ENCODE measurements around the gene PPM1F. TPM values are rescaled to one million over a fixed set of nuclear protein-coding genes. Genes with fewer than 3 reads are reported as not detected.
A peak's percentile ranks its signal among the peaks of the same experiment; 100 is the strongest.

Gene PPM1F
- total and polyA plus RNA-seq, 3 experiments from 2014 or later, result 9.2 to 29.1 (median 25.4) TPM

DNA sequence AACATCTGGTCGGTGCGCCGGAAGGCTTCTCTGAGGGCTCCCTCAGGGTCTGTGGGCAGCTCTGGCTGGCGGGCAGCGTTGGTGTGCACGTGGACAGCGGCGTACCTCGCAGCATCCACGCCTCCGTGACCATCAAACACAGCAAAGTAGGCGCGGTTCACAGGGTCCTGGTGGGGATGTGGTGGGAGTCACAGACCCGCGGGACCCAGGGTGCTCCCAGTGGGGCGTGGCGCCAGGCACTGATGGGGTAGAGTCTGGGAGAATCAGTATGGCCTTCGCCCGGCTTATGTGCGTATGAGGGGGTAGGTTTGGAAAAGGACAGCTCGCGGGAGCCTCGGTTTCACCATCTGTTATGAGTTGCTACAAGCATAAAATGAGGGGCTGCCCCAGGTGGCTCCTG lies 19.2 kb downstream of the PPM1F start:
- H3K27me3 Mint-ChIP-seq, result no peaks in the 10 kb centered on the region
- no peaks in the 10 kb centered on the region for H3K27me3 ChIP-seq (ENCODE audit: insufficient read depth, low read length, poor library complexity, severe bottlenecking)
- DNase-seq, result no peak
- H3K4me1 Mint-ChIP-seq, result peaks cover 7 to 17% (median 13%) of the 10 kb centered on the region in 3 donors
- peaks cover 39% of the 10 kb centered on the region for H3K36me3 ChIP-seq (ENCODE audit: insufficient read depth, low read length)
- H3K4me1 ChIP-seq (ENCODE audit: insufficient read depth, low read length), result peaks cover 12% of the 10 kb centered on the region
- no peak overlapping the region for H3K27ac Mint-ChIP-seq
- H3K4me3 ChIP-seq (ENCODE audit: low read length), result no peak overlapping the region
- H3K27ac ChIP-seq (ENCODE audit: low read depth, low read length), result no peak overlapping the region
- H3K9me3 ChIP-seq (ENCODE audit: low read length), result no peaks in the 10 kb centered on the region
- H3K36me3 Mint-ChIP-seq, result peaks cover 0 to 44% (median 11%) of the 10 kb centered on the region in 3 donors
- ChIA-PET POLR2A (no interaction called here), CTCF (no interaction called here)
- no peaks in the 10 kb centered on the region for H3K9me3 Mint-ChIP-seq
- H3K4me3 Mint-ChIP-seq, result no peak overlapping the region

DNA sequence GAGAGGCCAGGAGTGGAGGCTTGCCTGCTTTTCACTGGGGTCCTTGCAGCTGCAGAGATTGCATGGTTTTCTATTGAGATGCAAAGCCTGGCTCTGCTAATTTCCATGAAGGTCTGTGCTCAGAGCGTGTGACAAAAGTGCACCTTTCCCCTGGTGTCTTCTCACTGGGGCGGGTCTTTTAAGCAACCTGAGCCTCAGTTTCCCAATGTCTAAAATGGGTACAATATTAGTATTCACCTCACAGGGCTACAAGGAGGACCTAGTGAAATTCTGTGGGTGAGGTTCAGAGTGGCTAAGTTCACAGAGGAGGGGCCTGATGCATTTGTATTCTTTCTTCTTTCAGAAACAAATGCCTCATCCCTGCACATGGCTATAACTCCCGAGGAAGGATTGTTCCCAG lies 20.3 kb downstream of the PPM1F start:
- Mint-ChIP-seq H3K36me3 (peaks cover 0 to 47% (median 11%) of the 10 kb centered on the region in 3 donors), H3K27ac (no peak overlapping the region), H3K9me3 (no peaks in the 10 kb centered on the region), H3K27me3 (no peaks in the 10 kb centered on the region), H3K4me1 (peaks cover 0 to 9% (median 4%) of the 10 kb centered on the region in 3 donors), H3K4me3 (no peak overlapping the region)
- DNase-seq, result no peak
- Histone ChIP-seq H3K4me3 (ENCODE audit: low read length) (no peak overlapping the region), H3K36me3 (ENCODE audit: insufficient read depth, low read length) (peaks cover 39% of the 10 kb centered on the region), H3K27me3 (ENCODE audit: insufficient read depth, low read length, poor library complexity, severe bottlenecking) (no peaks in the 10 kb centered on the region), H3K27ac (ENCODE audit: low read depth, low read length) (no peak overlapping the region), H3K4me1 (ENCODE audit: insufficient read depth, low read length) (peaks cover 3% of the 10 kb centered on the region), H3K9me3 (ENCODE audit: low read length) (no peaks in the 10 kb centered on the region)
- POLR2A ChIA-PET, result no interaction called here
- CTCF ChIA-PET, result no interaction called here

DNA sequence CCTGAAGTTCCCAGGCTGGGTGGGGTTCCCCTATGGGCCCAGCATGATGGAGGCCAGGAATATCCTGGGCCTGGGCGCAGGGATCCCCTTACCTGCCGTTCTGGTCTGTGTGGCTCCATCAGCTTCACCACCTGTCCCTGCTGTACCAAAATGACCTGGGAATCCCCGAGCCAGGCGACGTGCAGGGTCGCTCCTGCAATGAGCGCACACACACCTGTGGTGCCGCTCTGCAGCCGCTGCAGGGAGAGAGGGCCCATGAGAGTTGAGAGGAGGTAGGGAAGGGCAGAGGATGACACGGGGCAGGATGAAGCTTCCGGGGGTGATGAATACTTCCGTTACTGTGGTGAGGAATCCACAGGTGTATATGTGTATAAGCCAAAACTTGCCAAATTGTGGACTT lies 21.6 kb downstream of the PPM1F start:
- ChIA-PET POLR2A (no interaction called here), CTCF (no interaction called here)
- H3K27me3 ChIP-seq (ENCODE audit: insufficient read depth, low read length, poor library complexity, severe bottlenecking), result no peaks in the 10 kb centered on the region
- Mint-ChIP-seq H3K4me1 (no peaks in the 10 kb centered on the region), H3K36me3 (peaks cover 0 to 43% (median 8%) of the 10 kb centered on the region in 3 donors), H3K27ac (no peak overlapping the region), H3K4me3 (no peak overlapping the region), H3K27me3 (no peaks in the 10 kb centered on the region), H3K9me3 (no peaks in the 10 kb centered on the region)
- H3K27ac ChIP-seq (ENCODE audit: low read depth, low read length), result no peak overlapping the region
- peaks cover 37% of the 10 kb centered on the region for H3K36me3 ChIP-seq (ENCODE audit: insufficient read depth, low read length)
- no peak for DNase-seq
- no peaks in the 10 kb centered on the region for H3K4me1 ChIP-seq (ENCODE audit: insufficient read depth, low read length)
- no peaks in the 10 kb centered on the region for H3K9me3 ChIP-seq (ENCODE audit: low read length)
- no peak overlapping the region for H3K4me3 ChIP-seq (ENCODE audit: low read length)

DNA sequence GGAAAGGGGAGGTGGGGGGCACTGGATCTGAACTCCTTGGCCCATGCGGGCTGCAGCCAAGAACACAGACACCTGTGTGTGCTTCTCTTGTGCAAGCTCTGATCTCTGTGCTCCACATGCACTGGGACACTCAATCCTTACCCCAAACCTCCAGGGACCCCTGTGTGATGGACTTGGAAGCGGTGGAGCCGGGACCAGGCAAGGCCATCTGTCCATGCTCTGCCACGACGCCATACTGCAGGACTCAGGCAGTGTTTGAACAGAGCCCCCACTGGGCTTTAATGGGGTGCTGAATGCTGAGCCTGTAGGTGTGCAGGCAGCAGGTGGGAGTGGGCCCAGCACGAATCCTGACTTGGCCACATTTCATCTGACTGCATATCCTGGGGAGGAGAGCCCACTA lies 23.4 kb downstream of the PPM1F start:
- Mint-ChIP-seq H3K27ac (no peak overlapping the region), H3K36me3 (peaks cover 0 to 43% (median 11%) of the 10 kb centered on the region in 3 donors), H3K4me1 (no peaks in the 10 kb centered on the region), H3K9me3 (no peaks in the 10 kb centered on the region), H3K4me3 (no peak overlapping the region), H3K27me3 (no peaks in the 10 kb centered on the region)
- Histone ChIP-seq H3K27me3 (ENCODE audit: insufficient read depth, low read length, poor library complexity, severe bottlenecking) (no peaks in the 10 kb centered on the region), H3K4me3 (ENCODE audit: low read length) (no peak overlapping the region), H3K27ac (ENCODE audit: low read depth, low read length) (no peak overlapping the region), H3K36me3 (ENCODE audit: insufficient read depth, low read length) (peaks cover 33% of the 10 kb centered on the region), H3K4me1 (ENCODE audit: insufficient read depth, low read length) (no peaks in the 10 kb centered on the region), H3K9me3 (ENCODE audit: low read length) (no peaks in the 10 kb centered on the region)
- CTCF ChIA-PET, result no interaction called here
- POLR2A ChIA-PET, result no interaction called here
- DNase-seq, result no peak

DNA sequence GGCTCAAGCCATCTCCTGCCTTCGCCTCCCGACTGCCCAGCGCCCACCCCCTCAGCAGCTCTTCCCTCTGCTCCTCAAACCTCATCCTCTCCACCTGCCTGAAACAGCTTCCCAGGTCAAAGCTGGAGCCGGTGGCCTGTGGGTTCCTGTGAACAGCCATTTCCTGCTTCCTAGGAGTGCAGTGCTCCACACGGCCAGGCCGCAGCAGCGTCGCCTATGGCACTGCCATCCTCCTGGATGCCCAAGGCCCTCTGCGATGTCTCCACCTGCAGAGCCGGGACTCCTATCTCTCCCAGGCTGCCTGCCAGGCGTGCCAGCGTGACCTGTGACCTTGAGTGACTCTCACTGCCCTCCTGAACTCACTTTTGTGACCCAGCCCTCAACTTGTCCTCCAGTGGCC lies 24.6 kb downstream of the PPM1F start:
- Histone ChIP-seq H3K4me3 (ENCODE audit: low read length) (no peak overlapping the region), H3K4me1 (ENCODE audit: insufficient read depth, low read length) (no peaks in the 10 kb centered on the region), H3K27ac (ENCODE audit: low read depth, low read length) (no peak overlapping the region), H3K9me3 (ENCODE audit: low read length) (no peaks in the 10 kb centered on the region), H3K36me3 (ENCODE audit: insufficient read depth, low read length) (peaks cover 30% of the 10 kb centered on the region), H3K27me3 (ENCODE audit: insufficient read depth, low read length, poor library complexity, severe bottlenecking) (no peaks in the 10 kb centered on the region)
- H3K36me3 Mint-ChIP-seq, result peaks cover 0 to 42% (median 11%) of the 10 kb centered on the region in 3 donors
- DNase-seq, result no peak
- ChIA-PET CTCF (interaction anchor here (3.1 kb wide), 1 partner anchor 10 kb away, joined by 11 read pairs; no protein-coding TSS in a partner anchor), POLR2A (no interaction called here)
- H3K4me1 Mint-ChIP-seq, result no peaks in the 10 kb centered on the region
- no peaks in the 10 kb centered on the region for H3K27me3 Mint-ChIP-seq
- no peak overlapping the region for H3K4me3 Mint-ChIP-seq
- no peak overlapping the region for H3K27ac Mint-ChIP-seq
- H3K9me3 Mint-ChIP-seq, result no peaks in the 10 kb centered on the region

DNA sequence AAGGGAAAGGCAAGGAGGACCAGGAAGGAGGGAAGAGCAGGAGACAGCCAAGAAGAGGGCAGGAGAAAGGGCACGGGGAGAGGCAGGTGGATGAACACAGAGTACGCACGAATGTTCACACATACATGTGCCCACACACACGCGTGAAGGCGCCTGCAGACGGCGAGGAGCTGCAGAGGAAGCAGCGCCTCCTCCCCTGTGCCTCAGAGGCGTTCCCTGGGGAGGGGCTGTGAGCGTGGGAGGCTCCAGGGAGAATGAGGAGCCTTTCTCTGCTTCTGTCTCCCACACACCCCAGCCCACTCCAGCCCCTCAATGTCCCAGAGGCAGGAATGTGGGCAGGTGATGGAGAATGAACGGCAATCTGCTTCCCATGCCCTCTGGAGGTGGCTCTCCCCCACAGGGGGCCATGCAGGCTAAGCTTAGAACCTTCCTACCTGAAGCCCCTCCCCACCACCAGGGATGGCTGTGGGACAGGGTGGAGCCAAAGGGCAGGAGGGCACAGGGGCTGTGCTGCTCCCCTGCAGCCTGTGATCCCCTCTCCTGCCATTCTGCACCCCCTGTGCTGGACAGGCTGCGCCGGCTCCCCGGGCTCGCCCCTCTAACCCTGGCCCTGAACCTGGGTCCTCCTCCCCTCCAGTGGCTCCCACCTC lies 25.3 kb downstream of the PPM1F start:
- DNase-seq, result no peak
- H3K4me1 Mint-ChIP-seq, result no peaks in the 10 kb centered on the region
- POLR2A ChIA-PET, result no interaction called here
- no peaks in the 10 kb centered on the region for H3K9me3 Mint-ChIP-seq
- Histone ChIP-seq H3K27me3 (ENCODE audit: insufficient read depth, low read length, poor library complexity, severe bottlenecking) (no peaks in the 10 kb centered on the region), H3K4me1 (ENCODE audit: insufficient read depth, low read length) (no peaks in the 10 kb centered on the region), H3K9me3 (ENCODE audit: low read length) (no peaks in the 10 kb centered on the region), H3K4me3 (ENCODE audit: low read length) (no peak overlapping the region), H3K27ac (ENCODE audit: low read depth, low read length) (no peak overlapping the region), H3K36me3 (ENCODE audit: insufficient read depth, low read length) (peaks cover 23% of the 10 kb centered on the region)
- no peak overlapping the region for H3K4me3 Mint-ChIP-seq
- H3K36me3 Mint-ChIP-seq, result peaks cover 0 to 34% (median 8%) of the 10 kb centered on the region in 3 donors
- no peaks in the 10 kb centered on the region for H3K27me3 Mint-ChIP-seq
- H3K27ac Mint-ChIP-seq, result no peak overlapping the region
- CTCF ChIA-PET, result interaction anchor here (3.1 kb wide), 1 partner anchor 11 kb away, joined by 11 read pairs; no protein-coding TSS in a partner anchor

DNA sequence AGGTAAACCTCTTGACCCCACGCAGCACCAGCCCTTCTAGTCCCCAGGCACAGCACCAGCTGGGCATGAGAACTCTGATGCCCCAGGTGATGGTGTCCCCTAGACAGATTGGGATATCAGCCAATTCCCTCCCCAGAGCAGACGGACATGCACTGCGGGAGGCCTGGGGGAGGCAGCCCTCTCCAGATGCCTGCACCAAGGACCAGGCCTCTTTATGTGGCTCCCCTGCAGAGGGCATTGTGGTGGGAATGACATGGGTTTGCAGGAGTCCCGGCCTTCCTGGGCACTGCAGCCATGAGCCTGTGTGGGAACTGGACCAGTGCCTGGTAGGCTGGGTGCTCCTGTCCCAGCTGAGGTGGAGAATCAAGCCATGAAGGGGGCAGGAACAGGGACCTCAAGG lies 25.9 kb downstream of the PPM1F start:
- peak overlapping the region in 1 of 8 donors; percentile 54 for H3K27ac Mint-ChIP-seq
- H3K36me3 ChIP-seq (ENCODE audit: insufficient read depth, low read length), result peaks cover 20% of the 10 kb centered on the region
- CTCF ChIA-PET, result interaction anchor here (3.1 kb wide), 1 partner anchor 11 kb away, joined by 11 read pairs; no protein-coding TSS in a partner anchor

DNA sequence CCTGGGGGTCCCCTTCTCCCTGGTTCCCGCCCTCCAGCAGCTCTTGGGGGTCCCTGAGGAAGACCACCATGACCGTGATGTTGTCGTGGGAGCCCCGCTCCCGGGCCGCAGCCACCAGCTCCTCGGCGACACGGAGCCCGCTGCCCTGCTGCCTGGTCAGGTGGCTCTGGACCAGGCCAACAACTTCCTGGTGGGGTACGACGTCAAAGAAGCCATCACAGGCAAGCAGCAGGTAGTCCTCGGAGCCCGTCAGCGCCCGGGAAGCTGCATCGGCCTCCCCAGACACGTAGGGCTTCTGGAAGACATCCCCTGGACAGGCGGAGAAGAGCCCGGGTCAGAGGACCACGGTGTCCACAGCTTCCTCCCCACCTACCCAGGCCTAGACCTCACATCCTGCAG lies 29.5 kb downstream of the PPM1F start:
- no peak for DNase-seq
- CTCF ChIA-PET, result interaction anchor here (0.7 to 1.6 kb wide), 3 partner anchors 14 to 30 kb away, joined by 3 to 4 read pairs (median 3); partner anchors contain the start of gene PPM1F
- H3K27ac ChIP-seq (ENCODE audit: low read depth, low read length), result no peak overlapping the region
- Mint-ChIP-seq H3K4me1 (no peaks in the 10 kb centered on the region), H3K36me3 (peaks cover 0 to 13% (median 3%) of the 10 kb centered on the region in 3 donors), H3K4me3 (no peak overlapping the region), H3K27me3 (no peaks in the 10 kb centered on the region), H3K9me3 (no peaks in the 10 kb centered on the region), H3K27ac (no peak overlapping the region)
- POLR2A ChIA-PET, result interaction anchor here (0.5 kb wide), 1 partner anchor 12 kb away, joined by 3 read pairs; no protein-coding TSS in a partner anchor
- no peaks in the 10 kb centered on the region for H3K36me3 ChIP-seq (ENCODE audit: insufficient read depth, low read length)
- no peak overlapping the region for H3K4me3 ChIP-seq (ENCODE audit: low read length)
- no peaks in the 10 kb centered on the region for H3K4me1 ChIP-seq (ENCODE audit: insufficient read depth, low read length)
- no peaks in the 10 kb centered on the region for H3K9me3 ChIP-seq (ENCODE audit: low read length)
- no peaks in the 10 kb centered on the region for H3K27me3 ChIP-seq (ENCODE audit: insufficient read depth, low read length, poor library complexity, severe bottlenecking)

More for the DNA sequence above, 25.9 kb downstream of the PPM1F start:
- Mint-ChIP-seq H3K27me3 (no peaks in the 10 kb centered on the region), H3K4me1 (no peaks in the 10 kb centered on the region), H3K9me3 (no peaks in the 10 kb centered on the region), H3K36me3 (peaks cover 0 to 35% (median 8%) of the 10 kb centered on the region in 3 donors), H3K4me3 (no peak overlapping the region)
- Histone ChIP-seq H3K27me3 (ENCODE audit: insufficient read depth, low read length, poor library complexity, severe bottlenecking) (no peaks in the 10 kb centered on the region), H3K4me3 (ENCODE audit: low read length) (no peak overlapping the region), H3K4me1 (ENCODE audit: insufficient read depth, low read length) (no peaks in the 10 kb centered on the region), H3K27ac (ENCODE audit: low read depth, low read length) (no peak overlapping the region), H3K9me3 (ENCODE audit: low read length) (no peaks in the 10 kb centered on the region)
- POLR2A ChIA-PET, result interaction anchor here (0.7 kb wide), 1 partner anchor 19 kb away, joined by 4 read pairs; no protein-coding TSS in a partner anchor
- no peak for DNase-seq
